Measurements from ENCODE around the gene KDM7A.

Gene KDM7A

DNA sequence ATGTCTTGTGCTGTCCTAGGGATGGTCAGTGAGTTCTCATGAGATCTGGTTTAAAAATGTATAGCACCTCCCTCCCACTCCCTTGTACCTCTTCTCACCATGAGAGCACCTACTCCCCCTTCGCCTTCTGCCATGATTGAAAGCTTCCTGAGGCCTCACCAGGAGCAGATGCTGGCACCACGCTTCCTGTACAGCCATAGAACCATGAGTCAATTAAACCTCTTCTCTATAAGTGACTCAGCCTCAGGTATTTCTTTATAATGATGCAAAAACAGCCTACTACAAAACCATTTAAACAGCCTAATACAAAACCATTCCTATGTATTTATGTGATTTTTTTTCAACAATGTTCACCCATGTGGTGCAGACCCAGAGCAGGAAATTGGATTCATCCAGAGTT lies 32.0 kb downstream of the KDM7A start:
- TF ChIP-seq, protein P1, sequence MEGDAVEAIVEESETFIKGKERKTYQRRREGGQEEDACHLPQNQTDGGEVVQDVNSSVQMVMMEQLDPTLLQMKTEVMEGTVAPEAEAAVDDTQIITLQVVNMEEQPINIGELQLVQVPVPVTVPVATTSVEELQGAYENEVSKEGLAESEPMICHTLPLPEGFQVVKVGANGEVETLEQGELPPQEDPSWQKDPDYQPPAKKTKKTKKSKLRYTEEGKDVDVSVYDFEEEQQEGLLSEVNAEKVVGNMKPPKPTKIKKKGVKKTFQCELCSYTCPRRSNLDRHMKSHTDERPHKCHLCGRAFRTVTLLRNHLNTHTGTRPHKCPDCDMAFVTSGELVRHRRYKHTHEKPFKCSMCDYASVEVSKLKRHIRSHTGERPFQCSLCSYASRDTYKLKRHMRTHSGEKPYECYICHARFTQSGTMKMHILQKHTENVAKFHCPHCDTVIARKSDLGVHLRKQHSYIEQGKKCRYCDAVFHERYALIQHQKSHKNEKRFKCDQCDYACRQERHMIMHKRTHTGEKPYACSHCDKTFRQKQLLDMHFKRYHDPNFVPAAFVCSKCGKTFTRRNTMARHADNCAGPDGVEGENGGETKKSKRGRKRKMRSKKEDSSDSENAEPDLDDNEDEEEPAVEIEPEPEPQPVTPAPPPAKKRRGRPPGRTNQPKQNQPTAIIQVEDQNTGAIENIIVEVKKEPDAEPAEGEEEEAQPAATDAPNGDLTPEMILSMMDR (IDR thresholded peaks at IDR 0.05; ENCODE audit: low read depth, low read length, missing control alignments) = no peak
- no peak overlapping the region for H3K4me3 ChIP-seq (ENCODE audit: low read depth, low read length)
- DNase-seq (ENCODE audit: low read depth) = no peak

DNA sequence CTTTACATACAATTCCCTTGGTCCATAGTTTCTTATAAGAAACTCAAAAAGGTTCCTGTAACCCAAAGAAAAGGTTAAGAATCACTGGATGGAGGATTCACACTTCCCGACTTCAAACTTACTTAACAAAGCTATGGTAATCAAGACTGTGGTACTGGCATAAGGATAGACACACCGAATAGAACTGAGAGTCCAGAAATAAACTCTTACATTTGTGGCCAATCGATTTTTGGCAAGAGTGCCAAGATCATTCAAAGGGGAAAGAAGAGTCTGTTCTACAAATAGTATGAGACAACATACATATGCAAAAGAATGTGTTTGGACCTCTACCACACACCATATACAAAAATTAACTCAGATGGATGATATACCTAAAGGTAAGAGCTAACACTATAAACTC lies 32.8 kb downstream of the KDM7A start:
- TF ChIP-seq, protein P1 (IDR thresholded peaks at IDR 0.05; ENCODE audit: low read depth, low read length, missing control alignments) = no peak
- DNase-seq (ENCODE audit: low read depth) = no peak
- no peak overlapping the region for H3K4me3 ChIP-seq (ENCODE audit: low read depth, low read length)

DNA sequence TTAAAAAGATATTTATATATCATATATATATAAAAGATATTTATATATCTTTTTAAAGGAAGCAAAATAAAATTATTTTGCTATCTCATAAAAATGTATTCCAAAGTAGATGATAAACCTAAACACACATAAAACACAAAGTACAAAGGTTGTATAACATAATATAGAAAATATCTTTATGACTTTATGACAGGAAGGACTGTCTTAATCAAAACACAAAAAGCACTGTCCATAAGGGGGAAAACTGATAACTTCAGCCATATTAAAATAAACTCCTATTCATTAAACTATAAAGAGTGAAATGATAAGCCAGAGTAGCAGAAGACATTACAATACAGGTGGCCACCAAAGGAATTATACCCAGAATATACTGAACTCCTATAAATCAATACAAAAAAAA lies 34.8 kb downstream of the KDM7A start:
- DNase-seq (ENCODE audit: low read depth) = no peak
- H3K4me3 ChIP-seq (ENCODE audit: low read depth, low read length) = no peak overlapping the region
- TF ChIP-seq, protein P1 (IDR thresholded peaks at IDR 0.05; ENCODE audit: low read depth, low read length, missing control alignments) = no peak

DNA sequence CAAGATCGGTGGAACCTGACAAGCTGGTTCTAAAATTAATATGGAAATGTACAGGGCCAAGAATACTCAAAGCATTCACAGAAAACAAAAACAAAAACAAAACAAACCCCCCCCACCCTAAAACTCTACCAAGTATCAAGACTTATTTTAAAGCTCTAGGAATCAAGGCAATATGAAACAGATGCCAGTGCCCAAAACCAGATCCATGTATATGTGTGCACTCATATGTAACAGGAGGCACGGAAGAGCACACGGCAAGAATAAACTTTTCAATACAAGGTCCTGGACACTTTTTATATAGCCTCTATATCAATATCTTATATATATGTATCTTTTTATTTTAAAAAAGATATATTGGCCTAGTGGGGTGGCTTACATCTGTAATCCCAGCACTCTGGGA lies 35.5 kb downstream of the KDM7A start:
- H3K4me3 ChIP-seq (ENCODE audit: low read depth, low read length) = no peak overlapping the region
- no peak for DNase-seq (ENCODE audit: low read depth)
- TF ChIP-seq, protein P1 (IDR thresholded peaks at IDR 0.05; ENCODE audit: low read depth, low read length, missing control alignments) = no peak

DNA sequence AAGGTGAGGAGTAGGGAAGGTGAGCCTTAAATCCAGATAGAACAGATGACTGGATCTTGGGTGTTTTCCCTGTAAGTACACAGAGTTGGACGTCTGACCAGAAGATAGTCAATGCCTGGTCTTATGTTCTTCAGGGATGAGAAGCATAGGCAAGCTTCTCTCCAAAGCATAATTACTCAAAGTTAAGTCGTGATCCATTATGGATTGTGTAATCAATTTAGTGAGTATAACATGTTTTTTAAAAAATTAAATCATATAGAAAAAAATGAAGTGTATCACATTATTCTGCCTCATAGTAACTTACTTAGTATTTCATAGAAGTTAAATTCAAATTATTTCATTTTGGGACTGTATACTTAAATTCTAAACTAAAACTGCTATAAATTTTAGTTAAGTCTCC lies 39.7 kb downstream of the KDM7A start:
- H3K4me3 ChIP-seq (ENCODE audit: low read depth, low read length) = no peak overlapping the region
- TF ChIP-seq, protein P1 (IDR thresholded peaks at IDR 0.05; ENCODE audit: low read depth, low read length, missing control alignments) = no peak
- no peak for DNase-seq (ENCODE audit: low read depth)

DNA sequence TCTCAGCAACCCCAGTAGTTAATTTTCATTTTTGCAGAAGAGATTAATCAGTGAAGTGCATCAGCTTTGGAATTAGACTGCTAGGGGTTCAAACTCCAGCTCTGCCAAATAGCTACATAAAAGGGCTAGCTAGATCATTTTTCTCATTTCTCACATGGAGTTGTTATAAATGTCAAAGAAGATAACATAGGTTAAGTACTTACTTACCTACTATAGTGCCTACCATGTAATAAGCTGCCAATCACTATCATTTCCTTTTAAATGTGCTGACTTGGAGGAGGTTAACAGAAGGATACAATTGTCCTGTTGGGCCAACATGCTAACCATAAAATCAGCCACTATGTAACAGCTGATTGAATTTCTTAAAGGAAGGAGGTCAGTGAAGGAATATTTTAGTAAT lies 40.7 kb downstream of the KDM7A start:
- DNase-seq (ENCODE audit: low read depth) = no peak
- H3K4me3 ChIP-seq (ENCODE audit: low read depth, low read length) = no peak overlapping the region
- TF ChIP-seq, protein P1 (IDR thresholded peaks at IDR 0.05; ENCODE audit: low read depth, low read length, missing control alignments) = no peak

DNA sequence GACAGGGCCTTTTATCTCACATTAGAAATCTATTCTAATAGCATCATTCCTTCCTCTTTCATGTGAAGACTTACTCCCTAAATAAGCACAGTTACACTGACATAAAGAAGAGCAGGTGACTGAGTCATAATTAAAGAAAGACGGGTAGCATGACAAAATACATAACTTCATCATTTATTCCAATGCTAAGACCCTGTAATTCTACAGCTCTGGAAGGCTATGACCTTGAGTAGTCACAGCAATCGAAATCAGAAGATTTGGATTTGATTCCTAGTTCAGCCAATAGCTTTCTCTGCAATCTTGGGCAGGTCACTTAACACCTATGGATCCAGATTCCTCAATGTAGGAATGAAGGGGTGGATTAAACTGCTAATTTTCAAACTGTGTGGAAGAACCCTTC lies 42.7 kb downstream of the KDM7A start:
- no peak for DNase-seq (ENCODE audit: low read depth)
- no peak overlapping the region for H3K4me3 ChIP-seq (ENCODE audit: low read depth, low read length)
- TF ChIP-seq, protein P1 (IDR thresholded peaks at IDR 0.05; ENCODE audit: low read depth, low read length, missing control alignments) = no peak
